Measurements from ENCODE around the gene ARF3. TPM values are rescaled to one million over a fixed set of nuclear protein-coding genes. Genes with fewer than 3 reads are reported as not detected.

ARF3 gene
- total and polyA plus RNA-seq, 9 of the 15 experiments (the other 6 are each of a cell fraction or from before 2014, with no cell fraction given), result 5.9 to 170 (median 64.4) TPM

DNA sequence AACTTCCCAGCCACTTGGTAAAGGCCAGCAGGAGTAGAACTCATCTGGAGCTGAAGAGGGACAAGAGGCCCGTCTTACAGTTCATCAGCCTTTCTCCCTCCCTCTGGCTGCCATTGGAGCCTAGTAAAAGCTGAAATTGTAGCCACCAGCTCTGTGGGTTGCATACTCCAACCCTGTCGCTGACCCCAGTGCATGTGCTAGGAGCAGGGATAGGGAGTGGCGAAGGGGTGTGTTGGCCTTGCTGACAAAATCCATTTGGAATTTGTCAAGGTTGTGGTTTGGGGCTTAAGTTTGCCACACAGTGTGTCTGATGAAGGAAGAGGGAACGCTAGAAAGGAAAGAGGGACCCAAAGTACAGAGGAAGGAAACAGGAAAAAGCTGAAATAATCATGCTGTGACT is 4.0 kb upstream of the ARF3 start:
- Histone ChIP-seq H3K27ac (ENCODE audit: extremely low read depth, low read depth, low read length) (no peak overlapping the region), H3K4me1 (replicated peaks in 1 of 2; ENCODE audit: control insufficient read depth in 2 of 2, insufficient read depth in 2 of 2, low read length in 2 of 2) (peaks cover 5 to 14% of the 10 kb centered on the region in 2 experiments; a peak in 4 of 5 replicates), H3K9me1 (ENCODE audit: control insufficient read depth, insufficient read depth, low read length) (no peaks in the 10 kb centered on the region), H3K4me3 (no peak overlapping the region), H3K27me3 (ENCODE audit: control insufficient read depth in 2 of 2, insufficient read depth in 2 of 2, low read length in 2 of 2) (no peaks in the 10 kb centered on the region), H3K4me2 (ENCODE audit: insufficient read depth, low read length) (no peak overlapping the region), H3K36me3 (ENCODE audit: control insufficient read depth, insufficient read depth, low read length) (no peaks in the 10 kb centered on the region), H3K9ac (ENCODE audit: insufficient read depth in 1 of 2, low read depth in 2 of 2, low read length in 2 of 2) (no peak overlapping the region), H4K20me1 (replicated peaks; ENCODE audit: control insufficient read depth, insufficient read depth, low read length) (no peaks in the 10 kb centered on the region), H3K9me3 (replicated peaks; ENCODE audit: control insufficient read depth, insufficient read depth, low read depth, low read length) (no peaks in the 10 kb centered on the region), H3K79me2 (ENCODE audit: control insufficient read depth, insufficient read depth, low read length) (peaks cover 9% of the 10 kb centered on the region), H2AFZ (ENCODE audit: low read depth, low read length) (no peak overlapping the region)
- CTCF ChIA-PET (ENCODE audit: low intra/inter-chr PET ratio), result no interaction called here
- in situ Hi-C loops (cut with MboI), result no loop called here
- no peak for FAIRE-seq
- ATAC-seq, result no peak
- WGBS (ENCODE audit: insufficient coverage, low coverage, missing lambda C conversion rate), result 8% methylated on average over 3 of the region's 4 CpGs
- BruUV-seq (replicated peaks), result no TSS peak
- intact Hi-C loops (cut with micrococcal nuclease), result no loop called here
- no peak for DNase-seq (ENCODE audit: extremely low read depth in 1 of 4, low spot score in 3 of 4)
- TF ChIP-seq MIER1 (IDR thresholded peaks at IDR 0.05; ENCODE audit: low read depth) (no peak), L3MBTL2 (IDR thresholded peaks at IDR 0.05) (no peak), CBX2 (IDR thresholded peaks at IDR 0.05; ENCODE audit: insufficient read depth, low read length, poor library complexity, severe bottlenecking) (no peak), CREM (IDR thresholded peaks at IDR 0.05; ENCODE audit: low read depth) (no peak), BHLHE40 (IDR thresholded peaks at IDR 0.05; ENCODE audit: low read length) (no peak), ILK (tag; IDR thresholded peaks at IDR 0.05; ENCODE audit: borderline replicate concordance, low read depth) (no peak), ZNF224 (CRISPR knock-in tag; IDR thresholded peaks at IDR 0.05) (no peak), ZNF143 (CRISPR knock-in tag; IDR thresholded peaks at IDR 0.05) (no peak), FOSL1 (tag; conservative IDR thresholded peaks at IDR 0.05) (no peak), SREBF1 (IDR thresholded peaks at IDR 0.05; ENCODE audit: borderline replicate concordance, low read depth, low read length) (no peak), ZBTB8A (IDR thresholded peaks at IDR 0.05; ENCODE audit: partially characterized antibody) (no peak)
- TF ChIP-seq, protein P1, sequence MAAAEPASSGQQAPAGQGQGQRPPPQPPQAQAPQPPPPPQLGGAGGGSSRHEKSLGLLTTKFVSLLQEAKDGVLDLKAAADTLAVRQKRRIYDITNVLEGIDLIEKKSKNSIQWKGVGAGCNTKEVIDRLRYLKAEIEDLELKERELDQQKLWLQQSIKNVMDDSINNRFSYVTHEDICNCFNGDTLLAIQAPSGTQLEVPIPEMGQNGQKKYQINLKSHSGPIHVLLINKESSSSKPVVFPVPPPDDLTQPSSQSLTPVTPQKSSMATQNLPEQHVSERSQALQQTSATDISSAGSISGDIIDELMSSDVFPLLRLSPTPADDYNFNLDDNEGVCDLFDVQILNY (CRISPR knock-in tag; IDR thresholded peaks at IDR 0.05), result no peak
- TF ChIP-seq, protein P2, sequence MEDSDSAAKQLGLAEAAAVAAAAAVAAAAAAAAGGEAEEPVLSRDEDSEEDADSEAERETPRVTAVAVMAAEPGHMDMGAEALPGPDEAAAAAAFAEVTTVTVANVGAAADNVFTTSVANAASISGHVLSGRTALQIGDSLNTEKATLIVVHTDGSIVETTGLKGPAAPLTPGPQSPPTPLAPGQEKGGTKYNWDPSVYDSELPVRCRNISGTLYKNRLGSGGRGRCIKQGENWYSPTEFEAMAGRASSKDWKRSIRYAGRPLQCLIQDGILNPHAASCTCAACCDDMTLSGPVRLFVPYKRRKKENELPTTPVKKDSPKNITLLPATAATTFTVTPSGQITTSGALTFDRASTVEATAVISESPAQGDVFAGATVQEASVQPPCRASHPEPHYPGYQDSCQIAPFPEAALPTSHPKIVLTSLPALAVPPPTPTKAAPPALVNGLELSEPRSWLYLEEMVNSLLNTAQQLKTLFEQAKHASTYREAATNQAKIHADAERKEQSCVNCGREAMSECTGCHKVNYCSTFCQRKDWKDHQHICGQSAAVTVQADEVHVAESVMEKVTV (CRISPR knock-in tag; IDR thresholded peaks at IDR 0.05), result no peak
- TF ChIP-seq, protein P3, sequence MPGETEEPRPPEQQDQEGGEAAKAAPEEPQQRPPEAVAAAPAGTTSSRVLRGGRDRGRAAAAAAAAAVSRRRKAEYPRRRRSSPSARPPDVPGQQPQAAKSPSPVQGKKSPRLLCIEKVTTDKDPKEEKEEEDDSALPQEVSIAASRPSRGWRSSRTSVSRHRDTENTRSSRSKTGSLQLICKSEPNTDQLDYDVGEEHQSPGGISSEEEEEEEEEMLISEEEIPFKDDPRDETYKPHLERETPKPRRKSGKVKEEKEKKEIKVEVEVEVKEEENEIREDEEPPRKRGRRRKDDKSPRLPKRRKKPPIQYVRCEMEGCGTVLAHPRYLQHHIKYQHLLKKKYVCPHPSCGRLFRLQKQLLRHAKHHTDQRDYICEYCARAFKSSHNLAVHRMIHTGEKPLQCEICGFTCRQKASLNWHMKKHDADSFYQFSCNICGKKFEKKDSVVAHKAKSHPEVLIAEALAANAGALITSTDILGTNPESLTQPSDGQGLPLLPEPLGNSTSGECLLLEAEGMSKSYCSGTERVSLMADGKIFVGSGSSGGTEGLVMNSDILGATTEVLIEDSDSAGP (CRISPR knock-in tag; IDR thresholded peaks at IDR 0.05), result no peak
- TF ChIP-seq, protein P4, sequence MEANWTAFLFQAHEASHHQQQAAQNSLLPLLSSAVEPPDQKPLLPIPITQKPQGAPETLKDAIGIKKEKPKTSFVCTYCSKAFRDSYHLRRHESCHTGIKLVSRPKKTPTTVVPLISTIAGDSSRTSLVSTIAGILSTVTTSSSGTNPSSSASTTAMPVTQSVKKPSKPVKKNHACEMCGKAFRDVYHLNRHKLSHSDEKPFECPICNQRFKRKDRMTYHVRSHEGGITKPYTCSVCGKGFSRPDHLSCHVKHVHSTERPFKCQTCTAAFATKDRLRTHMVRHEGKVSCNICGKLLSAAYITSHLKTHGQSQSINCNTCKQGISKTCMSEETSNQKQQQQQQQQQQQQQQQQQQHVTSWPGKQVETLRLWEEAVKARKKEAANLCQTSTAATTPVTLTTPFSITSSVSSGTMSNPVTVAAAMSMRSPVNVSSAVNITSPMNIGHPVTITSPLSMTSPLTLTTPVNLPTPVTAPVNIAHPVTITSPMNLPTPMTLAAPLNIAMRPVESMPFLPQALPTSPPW (CRISPR knock-in tag; IDR thresholded peaks at IDR 0.05), result no peak
- TF ChIP-seq, protein P5, sequence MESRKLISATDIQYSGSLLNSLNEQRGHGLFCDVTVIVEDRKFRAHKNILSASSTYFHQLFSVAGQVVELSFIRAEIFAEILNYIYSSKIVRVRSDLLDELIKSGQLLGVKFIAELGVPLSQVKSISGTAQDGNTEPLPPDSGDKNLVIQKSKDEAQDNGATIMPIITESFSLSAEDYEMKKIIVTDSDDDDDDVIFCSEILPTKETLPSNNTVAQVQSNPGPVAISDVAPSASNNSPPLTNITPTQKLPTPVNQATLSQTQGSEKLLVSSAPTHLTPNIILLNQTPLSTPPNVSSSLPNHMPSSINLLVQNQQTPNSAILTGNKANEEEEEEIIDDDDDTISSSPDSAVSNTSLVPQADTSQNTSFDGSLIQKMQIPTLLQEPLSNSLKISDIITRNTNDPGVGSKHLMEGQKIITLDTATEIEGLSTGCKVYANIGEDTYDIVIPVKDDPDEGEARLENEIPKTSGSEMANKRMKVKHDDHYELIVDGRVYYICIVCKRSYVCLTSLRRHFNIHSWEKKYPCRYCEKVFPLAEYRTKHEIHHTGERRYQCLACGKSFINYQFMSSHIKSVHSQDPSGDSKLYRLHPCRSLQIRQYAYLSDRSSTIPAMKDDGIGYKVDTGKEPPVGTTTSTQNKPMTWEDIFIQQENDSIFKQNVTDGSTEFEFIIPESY (CRISPR knock-in tag; IDR thresholded peaks at IDR 0.05), result no peak
- POLR2A ChIA-PET, result interaction anchor here (0.9 kb wide), 1 partner anchor 15 kb away, joined by 3 read pairs; no protein-coding TSS in a partner anchor

Data from K562 (cell line).